HG03280 (cell line): Measurements from ENCODE around the gene TMOD4.

Source experiments
- ATAC-seq: cut with Tn5 transposase; IDR thresholded peaks from one replicate; pipeline ENCODE4 v1.9.1; 2021; ENCODE audit warnings: mild to moderate bottlenecking, moderate library complexity; ENCODE audit not compliant: unreplicated experiment

Gene TMOD4

GRCh38 chr1:151176514-151177045 lies 799 bp upstream of the TMOD4 start:
- no peak for ATAC-seq

DNA sequence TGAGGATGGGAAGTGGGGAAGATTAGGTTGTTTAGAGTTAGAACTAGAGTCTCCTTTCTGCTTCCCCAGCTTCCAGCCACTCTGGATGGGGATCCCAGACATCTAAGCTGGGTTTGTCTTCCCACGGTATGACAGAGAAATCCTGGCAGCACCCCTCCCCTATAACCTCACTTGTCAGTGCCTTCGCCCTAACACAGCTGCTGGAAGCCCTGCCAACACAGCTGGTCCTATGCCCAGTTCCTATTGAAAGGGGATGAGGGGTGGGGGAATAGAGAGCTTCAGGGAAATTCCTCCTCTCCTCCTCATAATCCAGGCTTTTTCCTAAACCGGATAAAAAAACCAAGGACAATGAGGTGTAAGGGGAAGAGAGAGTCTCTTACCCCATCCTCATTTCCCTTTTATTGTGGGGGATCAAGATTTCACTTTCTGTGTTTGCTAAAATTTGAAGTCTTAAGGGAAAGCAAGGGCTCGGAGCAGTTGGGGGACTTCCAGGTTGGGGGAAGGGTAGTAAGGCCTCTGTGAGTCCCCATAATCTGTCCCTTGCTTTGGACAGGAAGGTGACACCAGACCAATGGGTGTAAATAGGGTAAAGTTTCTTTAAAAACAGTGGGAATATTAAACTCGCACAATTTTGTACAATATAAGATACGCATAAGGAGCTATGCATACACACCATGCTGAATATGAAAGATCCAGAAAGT lies 590 bp downstream of the TMOD4 start:
- no peak for ATAC-seq

DNA sequence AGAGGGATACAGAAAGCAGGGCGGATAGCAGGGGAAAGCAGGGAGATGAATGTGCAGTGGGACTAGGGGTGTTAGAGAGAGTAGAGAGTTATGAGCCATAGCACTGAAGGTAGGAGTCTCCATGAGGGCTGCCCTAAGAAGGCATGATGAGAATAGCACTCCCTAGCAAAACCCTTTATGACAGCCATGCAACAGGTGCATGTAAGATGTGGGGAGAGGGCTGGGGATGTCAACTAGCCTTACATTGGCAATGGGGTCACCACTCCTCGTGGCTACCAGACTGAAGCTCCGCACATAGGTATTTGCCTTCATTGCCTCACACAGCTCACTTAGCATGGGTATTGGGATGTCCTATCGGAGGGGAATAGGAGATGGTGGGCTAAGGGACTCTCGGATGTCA lies 4.6 kb downstream of the TMOD4 start:
- ATAC-seq: no peak

GRCh38 chr1:151167116-151167515 lies 8.7 kb downstream of the TMOD4 start:
- ATAC-seq: no peak

GRCh38 chr1:151166505-151166956 lies 9.2 kb downstream of the TMOD4 start:
- ATAC-seq: no peak

DNA sequence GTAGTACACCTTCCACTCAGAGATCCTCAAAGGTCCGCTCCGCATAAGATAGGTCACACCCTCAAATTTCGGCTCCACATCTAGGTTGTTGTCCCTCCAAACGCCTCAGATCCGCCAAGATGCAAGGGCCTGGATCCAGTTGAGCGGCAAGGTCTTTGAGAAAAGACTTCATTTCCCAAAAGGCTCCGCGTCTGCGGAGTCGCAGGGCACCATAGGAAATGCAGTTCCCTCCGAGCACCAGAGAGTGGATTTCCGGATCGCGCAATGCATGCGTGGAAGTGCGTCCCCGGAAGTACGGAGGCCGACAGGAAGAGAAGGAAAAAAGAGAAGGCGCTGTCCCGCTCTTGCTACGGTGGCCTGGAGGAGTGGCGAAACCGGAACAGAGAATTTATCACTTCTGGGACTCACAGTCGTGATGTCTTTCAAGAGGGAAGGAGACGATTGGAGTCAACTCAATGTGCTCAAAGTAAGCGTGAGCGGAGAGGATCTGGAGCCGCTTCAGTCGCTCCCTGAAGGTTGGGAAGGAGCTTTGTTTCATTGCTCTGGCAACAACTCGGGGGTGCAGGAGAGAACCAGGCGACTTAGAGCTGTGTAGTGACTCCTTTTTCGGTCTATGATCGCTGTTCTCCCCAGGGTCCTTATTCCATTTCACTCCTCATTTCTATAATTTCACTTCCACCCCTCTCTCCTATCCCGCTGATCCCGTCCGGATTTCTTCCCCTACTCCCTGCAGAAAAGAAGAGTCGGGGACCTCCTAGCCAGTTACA lies 9.9 kb downstream of the TMOD4 start, which contains the start of the genes LYSMD1 and SCNM1:
Gene LYSMD1, minus strand, starts transcription at position 165 of the 767 bp plus-strand sequence. CDS start 644 bp downstream, outside the sequence.
Gene SCNM1, plus strand, starts transcription at position 407 of the 767 bp plus-strand sequence. Its CDS starts 9 bp downstream, at position 416.
- ATAC-seq: peak; percentile 93

DNA sequence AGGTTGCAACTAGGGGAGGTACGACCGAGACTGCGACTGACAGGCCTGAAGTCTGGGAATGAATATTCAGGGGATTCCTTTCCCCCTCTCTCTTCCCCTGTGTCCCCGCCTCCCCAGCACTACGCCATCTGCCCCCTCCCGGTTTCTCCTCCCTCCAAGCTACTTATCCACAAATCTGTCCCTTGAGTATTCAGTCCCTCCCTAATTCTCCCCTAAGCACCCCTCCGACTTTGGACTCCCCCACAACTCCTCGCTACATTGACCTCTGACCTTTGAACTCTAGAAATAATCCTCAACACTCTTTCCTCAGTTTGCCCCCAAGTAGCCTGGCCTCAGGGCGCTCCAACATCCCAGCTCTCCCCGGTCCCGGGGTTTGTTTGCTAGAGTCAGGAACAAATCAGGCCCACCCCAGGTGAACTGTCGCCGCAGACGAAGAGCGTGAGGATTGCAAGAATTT lies 10.5 kb downstream of the TMOD4 start:
- ATAC-seq: peak; percentile 10

GRCh38 chr1:151164732-151165280 lies 11.0 kb downstream of the TMOD4 start:
- no peak for ATAC-seq

DNA sequence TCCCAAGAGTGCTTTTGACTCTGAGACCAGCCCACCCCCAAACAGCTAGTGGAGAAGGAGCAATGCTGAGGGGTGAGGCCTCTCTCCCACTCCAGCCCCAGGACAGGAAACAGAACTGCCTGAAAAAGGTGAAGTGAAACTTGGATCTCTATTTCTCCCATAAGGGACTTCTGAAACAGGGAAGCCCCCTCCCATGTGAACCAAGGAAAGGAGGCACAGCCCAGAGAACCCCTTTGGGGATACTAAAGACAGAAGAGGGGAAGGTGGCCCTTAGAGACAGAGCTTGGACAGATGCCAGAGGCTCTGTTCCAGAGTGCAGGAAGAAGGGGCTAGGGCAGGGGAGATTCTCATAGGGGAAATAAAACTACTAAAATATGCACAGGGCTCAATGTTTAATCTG lies 16.4 kb downstream of the TMOD4 start:
- no peak for ATAC-seq

DNA sequence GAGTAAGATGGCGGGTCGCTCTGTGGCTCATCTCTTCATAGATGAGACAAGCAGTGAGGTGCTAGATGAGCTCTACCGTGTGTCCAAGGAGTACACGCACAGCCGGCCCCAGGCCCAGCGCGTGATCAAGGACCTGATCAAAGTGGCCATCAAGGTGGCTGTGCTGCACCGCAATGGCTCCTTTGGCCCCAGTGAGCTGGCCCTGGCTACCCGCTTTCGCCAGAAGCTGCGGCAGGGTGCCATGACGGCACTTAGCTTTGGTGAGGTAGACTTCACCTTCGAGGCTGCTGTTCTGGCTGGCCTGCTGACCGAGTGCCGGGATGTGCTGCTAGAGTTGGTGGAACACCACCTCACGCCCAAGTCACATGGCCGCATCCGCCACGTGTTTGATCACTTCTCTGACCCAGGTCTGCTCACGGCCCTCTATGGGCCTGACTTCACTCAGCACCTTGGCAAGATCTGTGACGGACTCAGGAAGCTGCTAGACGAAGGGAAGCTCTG lies 17.0 kb downstream of the TMOD4 start:
- no peak for ATAC-seq

DNA sequence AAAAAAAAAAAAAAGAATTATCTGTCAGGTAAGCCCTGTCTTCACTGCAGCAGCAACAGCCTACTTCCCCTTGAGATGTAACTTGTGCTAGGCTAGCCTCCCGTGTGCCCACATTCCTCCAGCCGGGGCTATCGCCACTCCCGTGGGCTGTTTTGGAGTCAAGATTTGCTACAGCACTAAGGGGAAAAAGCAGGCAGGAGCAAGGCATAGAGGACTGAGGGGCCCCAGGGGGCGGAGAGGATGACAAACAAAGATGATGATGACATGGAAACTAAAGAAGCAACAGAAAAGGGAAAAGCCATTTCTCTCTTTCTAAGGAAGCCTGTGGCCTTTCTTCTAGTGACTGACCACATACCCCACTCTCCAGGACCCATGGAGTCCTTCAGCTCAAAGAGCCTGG lies 17.5 kb downstream of the TMOD4 start:
- no peak for ATAC-seq

GRCh38 chr1:151157067-151157531 lies 18.7 kb downstream of the TMOD4 start:
- ATAC-seq: no peak

DNA sequence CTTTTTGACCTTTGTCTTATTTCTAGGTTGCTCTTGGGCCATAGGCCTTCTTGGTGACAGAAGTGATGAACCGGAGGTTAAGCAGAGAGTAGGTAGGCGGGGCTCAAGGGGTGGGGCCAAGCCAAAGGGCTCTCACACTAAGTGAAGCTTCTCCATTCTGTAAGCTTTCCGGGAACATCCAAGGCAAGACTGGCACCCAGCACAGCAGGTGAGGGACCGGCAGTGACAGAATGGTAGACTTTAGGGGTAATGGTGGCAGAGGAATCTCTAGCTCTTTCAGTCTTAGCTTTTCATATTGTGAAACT lies 19.3 kb downstream of the TMOD4 start, which contains the start of gene TNFAIP8L2:
Gene TNFAIP8L2, plus strand, starts transcription at position 135 of the 305 bp plus-strand sequence. CDS start 2,049 bp downstream, outside the sequence.
- ATAC-seq: peak; percentile 71

- ATAC-seq: no peak
Observed at GRCh38 chr1:151147665-151148064, 28.1 kb downstream of the TMOD4 start.

GRCh38 chr1:151147132-151147503 lies 28.7 kb downstream of the TMOD4 start:
- no peak for ATAC-seq

DNA sequence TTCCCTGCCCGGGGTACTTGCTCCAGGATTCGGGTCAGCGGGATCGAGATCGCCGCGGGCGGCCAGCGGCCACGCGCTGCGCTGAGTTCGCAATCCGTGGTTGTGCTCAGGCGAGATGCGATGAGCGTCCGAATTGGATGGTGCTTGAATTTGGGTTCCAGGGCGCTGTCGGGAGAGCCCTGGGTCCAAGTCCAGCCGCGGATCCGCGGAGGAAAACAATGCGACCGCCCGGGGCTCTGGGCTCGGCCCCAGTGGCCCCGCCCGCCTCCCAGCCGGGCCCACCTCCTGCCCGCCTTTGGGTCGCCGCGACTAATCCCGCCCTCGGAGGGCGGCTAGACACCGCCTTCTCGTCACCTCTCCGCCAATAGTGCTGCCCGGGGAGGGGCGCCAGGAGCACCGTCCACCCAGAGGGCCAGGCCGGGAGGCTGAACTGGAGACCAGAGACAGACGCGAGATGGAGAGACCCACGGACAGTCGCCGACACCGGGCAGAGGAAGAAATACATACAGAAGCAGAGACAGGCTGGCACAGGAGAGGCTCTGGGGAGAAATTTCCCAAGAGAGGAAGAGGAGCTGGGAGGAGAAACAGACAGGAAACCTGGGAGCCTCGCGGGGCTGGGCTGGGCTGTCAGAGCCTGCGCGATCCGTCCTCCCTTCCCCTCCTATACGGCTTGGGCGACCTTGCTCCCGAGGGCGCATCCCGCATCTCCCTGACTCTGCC lies 29.2 kb downstream of the TMOD4 start, which contains the start of gene SEMA6C:
Gene SEMA6C, minus strand, starts transcription at position 220 of the 720 bp plus-strand sequence. CDS start 4,010 bp downstream, outside the sequence.
- ATAC-seq: peak; percentile 95

GRCh38 chr1:151146072-151146411 lies 29.7 kb downstream of the TMOD4 start:
- ATAC-seq: no peak

GRCh38 chr1:151145304-151146071 lies 30.3 kb downstream of the TMOD4 start:
- no peak for ATAC-seq

DNA sequence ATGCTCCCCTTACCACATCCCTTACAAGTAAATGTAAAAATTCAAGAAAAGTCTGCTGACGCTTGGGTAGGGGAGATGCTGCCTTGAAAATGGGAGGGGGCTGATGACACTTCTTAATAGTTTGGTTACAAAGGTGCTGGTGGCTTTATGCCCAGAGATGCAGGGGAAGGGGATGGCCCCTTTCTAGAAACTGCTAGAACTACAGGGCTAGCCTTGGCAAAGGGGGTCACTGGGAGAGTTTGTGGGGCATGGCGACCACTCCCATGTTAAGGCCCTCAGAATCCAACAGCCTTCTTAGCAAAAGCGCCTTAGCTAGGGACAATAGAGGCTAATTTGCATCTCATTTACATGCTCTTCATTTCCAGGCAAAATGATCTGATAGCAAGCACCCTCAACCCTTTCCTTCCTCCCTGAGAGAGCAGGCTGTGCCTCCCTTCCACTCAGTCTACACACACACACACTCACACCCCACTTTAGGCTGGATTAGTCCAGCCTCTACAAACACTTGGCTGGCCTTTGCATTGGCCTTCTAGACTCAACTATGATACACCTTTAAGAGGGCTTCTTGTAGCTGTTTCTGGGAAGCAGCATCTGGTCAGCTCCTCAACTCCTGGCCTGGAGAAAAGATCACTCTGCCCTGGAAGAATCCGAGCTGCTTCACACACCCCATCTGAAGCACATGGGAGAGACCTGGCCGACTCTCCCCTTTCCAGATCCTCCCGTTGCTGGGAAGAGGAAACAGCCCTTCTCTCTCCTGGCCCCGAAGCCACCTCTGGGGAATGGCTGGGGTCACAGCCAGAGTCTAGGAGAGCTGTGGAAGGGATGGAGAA lies 31.1 kb downstream of the TMOD4 start:
- no peak for ATAC-seq
